HCT116 (cell line): ENCODE results near the gene TMCO4.

Source experiments
- EZH2 ChIP-seq: fragments of 200-600 bp; sonication (generic); IDR thresholded peaks from 2 replicates; pipeline ENCODE4 v1.6.1; 2017; ENCODE audit warnings: antibody characterized with exemption, mixed run types
- EZH2phosphoT487 ChIP-seq: fragments of 200-600 bp; IDR thresholded peaks from 2 replicates; pipeline ENCODE4 v1.6.1; 2018; ENCODE audit warnings: antibody characterized with exemption, borderline replicate concordance
- FOSL1 ChIP-seq: IDR thresholded peaks from 2 replicates; pipeline ENCODE4 v1.6.1; 2012; ENCODE audit warnings: low read depth
- JUND ChIP-seq: IDR thresholded peaks from 2 replicates; pipeline ENCODE4 v1.6.1; 2012
- POLR2A ChIP-seq: IDR thresholded peaks from 2 replicates; pipeline ENCODE4 v1.7.0; 2011; ENCODE audit warnings: borderline replicate concordance; ENCODE audit not compliant: insufficient read depth, insufficient read length; ENCODE audit errors: extremely low read depth
- POLR2AphosphoS5 ChIP-seq: IDR thresholded peaks from 2 replicates; pipeline ENCODE4 v1.6.1; 2011; ENCODE audit warnings: mild to moderate bottlenecking, low read depth, low read length, moderate library complexity
- RAD21 ChIP-seq: IDR thresholded peaks from 2 replicates; pipeline ENCODE4 v1.6.1; 2012; ENCODE audit warnings: low read depth, mild to moderate bottlenecking
- SIN3A ChIP-seq: IDR thresholded peaks from 2 replicates; pipeline ENCODE4 v1.6.1; 2012; ENCODE audit warnings: low read depth
- SP1 ChIP-seq: IDR thresholded peaks from 2 replicates; pipeline ENCODE4 v1.6.1; 2012; ENCODE audit warnings: low read depth
- YY1 ChIP-seq: IDR thresholded peaks from 2 replicates; pipeline ENCODE4 v1.6.1; 2011; ENCODE audit warnings: low read length, low read depth, moderate library complexity, mild to moderate bottlenecking; ENCODE audit not compliant: insufficient replicate concordance; ENCODE audit errors: extremely low read depth
- ZFX ChIP-seq: fragments of 450-650 bp; IDR thresholded peaks from 2 replicates; pipeline ENCODE4 v1.6.1; 2017
- TF ChIP-seq, protein P1 (sequence below), 3 experiments: fragments of 200-600 bp in 1 of 3; sonication (generic) in 1 of 3; IDR thresholded peaks in 2 of 3; conservative IDR thresholded peaks in 1 of 3; 2 replicates each; pipeline ENCODE4 v1.5.1; 2012 to 2017; ENCODE audit warnings: low read depth in 2 of 3, low read length in 2 of 3, antibody characterized with exemption in 1 of 3, borderline replicate concordance in 1 of 3, control low read depth in 1 of 3, mild to moderate bottlenecking in 1 of 3, mixed read lengths in 1 of 3, mixed run types in 1 of 3, moderate library complexity in 1 of 3; ENCODE audit not compliant: insufficient read depth in 1 of 3
- TF ChIP-seq, protein P2 (sequence below): IDR thresholded peaks from 2 replicates; pipeline ENCODE4 v1.6.1; 2012

DNA sequence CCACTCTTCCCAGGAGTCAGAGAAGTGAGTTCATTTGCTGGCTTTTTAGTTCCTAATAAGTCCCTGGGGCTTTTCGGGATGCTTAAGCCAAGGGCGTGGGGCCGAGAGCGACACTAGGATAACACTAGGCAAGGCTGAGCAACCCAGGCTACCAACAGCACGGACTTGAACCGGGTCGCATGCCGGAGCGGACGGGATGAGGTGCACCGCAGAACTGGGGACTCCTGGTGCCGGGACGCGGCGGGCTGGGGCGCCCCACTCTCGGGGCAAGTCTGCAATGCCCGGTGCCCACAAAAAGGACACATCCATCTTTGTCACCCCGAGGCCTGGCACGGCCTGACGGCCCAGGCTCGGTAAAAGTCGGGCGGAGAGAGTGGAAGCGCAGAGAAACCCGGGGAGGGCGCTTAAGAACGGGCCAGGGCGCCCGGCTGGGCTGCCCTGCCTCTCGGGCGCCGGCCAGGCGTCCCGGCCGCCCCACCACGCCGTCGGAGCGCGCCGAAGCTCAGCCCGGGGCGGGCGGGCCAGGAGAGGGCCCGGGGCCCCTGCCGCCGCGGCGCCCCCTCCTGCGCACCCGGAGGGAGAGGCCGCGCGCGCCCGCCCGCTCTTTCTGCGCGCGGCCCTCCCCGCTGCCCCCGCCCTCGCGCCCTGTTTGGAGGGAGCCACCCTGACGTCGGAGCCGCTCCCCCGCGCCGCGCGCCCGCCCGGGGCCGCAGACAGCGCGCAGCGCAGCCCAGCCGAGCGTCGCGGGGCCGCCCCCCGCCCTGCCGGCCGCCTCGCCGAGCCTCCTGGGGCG is 155.9 kb downstream of the TMCO4 start, which contains the start of gene NBL1:
- TF ChIP-seq, protein P1, sequence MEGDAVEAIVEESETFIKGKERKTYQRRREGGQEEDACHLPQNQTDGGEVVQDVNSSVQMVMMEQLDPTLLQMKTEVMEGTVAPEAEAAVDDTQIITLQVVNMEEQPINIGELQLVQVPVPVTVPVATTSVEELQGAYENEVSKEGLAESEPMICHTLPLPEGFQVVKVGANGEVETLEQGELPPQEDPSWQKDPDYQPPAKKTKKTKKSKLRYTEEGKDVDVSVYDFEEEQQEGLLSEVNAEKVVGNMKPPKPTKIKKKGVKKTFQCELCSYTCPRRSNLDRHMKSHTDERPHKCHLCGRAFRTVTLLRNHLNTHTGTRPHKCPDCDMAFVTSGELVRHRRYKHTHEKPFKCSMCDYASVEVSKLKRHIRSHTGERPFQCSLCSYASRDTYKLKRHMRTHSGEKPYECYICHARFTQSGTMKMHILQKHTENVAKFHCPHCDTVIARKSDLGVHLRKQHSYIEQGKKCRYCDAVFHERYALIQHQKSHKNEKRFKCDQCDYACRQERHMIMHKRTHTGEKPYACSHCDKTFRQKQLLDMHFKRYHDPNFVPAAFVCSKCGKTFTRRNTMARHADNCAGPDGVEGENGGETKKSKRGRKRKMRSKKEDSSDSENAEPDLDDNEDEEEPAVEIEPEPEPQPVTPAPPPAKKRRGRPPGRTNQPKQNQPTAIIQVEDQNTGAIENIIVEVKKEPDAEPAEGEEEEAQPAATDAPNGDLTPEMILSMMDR (IDR thresholded peaks at IDR 0.05 in 2 of 3, conservative IDR thresholded peaks at IDR 0.05 in 1 of 3; ENCODE audit: borderline replicate concordance in 1 of 3, insufficient read depth in 1 of 3, low read depth in 2 of 3, low read length in 2 of 3), result no peak
- peak; percentile 66 for TF ChIP-seq ZFX
- TF ChIP-seq EZH2, result no peak
- TF ChIP-seq RAD21, result no peak
- no peak for TF ChIP-seq SIN3A
- no peak for TF ChIP-seq YY1
- TF ChIP-seq POLR2A, result peak; percentile 10
- TF ChIP-seq EZH2phosphoT487, result no peak
- TF ChIP-seq, protein P2, sequence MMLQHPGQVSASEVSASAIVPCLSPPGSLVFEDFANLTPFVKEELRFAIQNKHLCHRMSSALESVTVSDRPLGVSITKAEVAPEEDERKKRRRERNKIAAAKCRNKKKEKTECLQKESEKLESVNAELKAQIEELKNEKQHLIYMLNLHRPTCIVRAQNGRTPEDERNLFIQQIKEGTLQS, result no peak
- peak; percentile 33; the same call in 1 of the 2 replicates for TF ChIP-seq POLR2AphosphoS5
- no peak for TF ChIP-seq FOSL1
- TF ChIP-seq SP1, result no peak
- no peak for TF ChIP-seq JUND
